Measurements from ENCODE around the gene AP3S2.
A peak's percentile ranks its signal among the peaks of the same experiment; 100 is the strongest.
"Not testable (repeated sequence)": the region's sequence is repeated elsewhere in the genome, so short reads cannot be mapped to it uniquely, and the experiment has no call there.

The AP3S2 gene

GRCh38 chr15:89903015-89903857 is 9.4 kb upstream of the AP3S2 start:
- DNase-seq, result no peak

DNA sequence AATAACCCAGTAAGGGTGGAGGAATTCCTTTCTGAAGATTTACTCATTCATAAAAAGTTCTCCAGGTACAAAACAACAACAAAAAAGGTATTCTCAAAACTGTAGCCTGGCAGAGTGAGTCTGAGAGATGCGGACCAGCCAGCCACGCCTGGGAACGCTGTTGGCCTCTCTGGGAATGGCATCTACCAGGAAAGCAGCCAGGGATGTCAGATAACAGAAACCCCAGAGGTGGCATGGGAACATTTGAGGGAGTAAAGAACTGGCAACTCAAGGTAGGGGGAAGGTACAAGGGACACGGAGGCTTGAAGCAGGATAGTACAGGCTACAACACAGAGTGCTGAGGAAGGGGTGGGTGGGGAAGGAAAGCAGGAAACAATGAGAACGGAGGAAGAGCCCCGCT is 7.1 kb upstream of the AP3S2 start:
- no peak for DNase-seq

GRCh38 chr15:89899951-89900567 is 6.3 kb upstream of the AP3S2 start:
- DNase-seq, result no peak

DNA sequence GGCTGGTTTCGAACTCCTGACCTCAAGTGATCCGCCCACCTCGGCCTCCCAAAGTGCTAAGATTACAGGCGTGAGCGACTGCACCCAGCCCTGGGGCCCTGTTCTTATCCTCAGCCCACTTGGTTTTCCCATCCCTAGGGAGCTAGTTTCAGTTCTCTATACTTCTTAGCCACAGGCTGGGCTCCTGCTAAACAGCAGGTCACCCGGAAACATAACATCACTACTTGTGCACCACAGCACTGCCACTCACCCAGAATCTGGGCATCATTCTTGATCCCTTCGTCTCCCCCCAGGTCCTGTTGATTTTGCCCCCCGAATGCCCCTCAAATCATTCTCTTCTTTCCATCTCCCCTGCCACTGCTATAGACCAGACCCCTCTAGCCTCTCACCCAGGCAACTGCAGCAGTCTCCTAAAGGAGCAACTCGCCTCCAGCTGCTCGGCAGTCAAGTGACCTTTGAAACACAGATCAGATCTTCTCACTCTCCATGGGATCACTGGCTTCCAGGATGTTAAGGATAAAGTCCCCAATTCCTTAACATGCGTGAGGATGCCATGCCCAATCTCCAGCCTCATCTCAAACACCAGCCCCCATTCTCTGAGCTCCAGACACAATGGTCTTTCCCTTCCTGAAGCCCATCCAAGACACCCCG is 5.6 kb upstream of the AP3S2 start:
- DNase-seq, result no peak

DNA sequence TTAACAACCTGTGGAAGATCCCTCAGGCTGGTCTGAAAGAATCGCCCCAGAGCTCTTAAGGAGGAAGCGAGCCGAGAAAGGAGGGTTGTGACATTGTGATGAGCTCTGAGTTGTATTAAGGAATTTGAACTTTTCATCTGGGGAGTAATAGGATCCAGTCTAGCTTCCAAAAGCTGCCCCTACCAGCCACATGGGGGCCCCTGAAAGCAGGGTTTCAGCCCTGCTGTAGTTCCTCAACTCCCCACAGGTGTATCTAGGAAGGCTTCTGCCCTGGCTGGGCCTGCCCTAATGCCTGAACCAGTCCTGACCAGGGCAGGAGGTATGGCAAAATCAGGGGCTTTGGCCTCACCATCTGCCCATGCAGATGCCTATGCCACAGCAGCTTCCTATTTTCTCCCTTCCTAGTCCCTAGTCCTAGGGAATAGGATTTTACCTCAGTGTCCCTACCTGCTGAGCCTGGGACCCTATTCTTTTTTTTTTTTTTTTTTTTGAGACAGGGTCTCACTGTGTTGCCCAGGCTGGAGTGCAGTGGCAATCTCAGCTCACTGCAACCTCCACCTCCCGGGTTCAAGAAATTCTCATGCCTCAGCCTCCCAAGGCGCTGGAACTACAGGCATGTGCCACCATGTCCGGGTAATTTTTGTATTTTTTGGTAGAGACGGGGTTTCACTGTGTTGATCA is 5.0 kb upstream of the AP3S2 start:
- DNase-seq, result no peak

- DNase-seq, result no peak
These were observed 4.4 kb upstream of the AP3S2 start for GRCh38 chr15:89898146-89898545.

DNA sequence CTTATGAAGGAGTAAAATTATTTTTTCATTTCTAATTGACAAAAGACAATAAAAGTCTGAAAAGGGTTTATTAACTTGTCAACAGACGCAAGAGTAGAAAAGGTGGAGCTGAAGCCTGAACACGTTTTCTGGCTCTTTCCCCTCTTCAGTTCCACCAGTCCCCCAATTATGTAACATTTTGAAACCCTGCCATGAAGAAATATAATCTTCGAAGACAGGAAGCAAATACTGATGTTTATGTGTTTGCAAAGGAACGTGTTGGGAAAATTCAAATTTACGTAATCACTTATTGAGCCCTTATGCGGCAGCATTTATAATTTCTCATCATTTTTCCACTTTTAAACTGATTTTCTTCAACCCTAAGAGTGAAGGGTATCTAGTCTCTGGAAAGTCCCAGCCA is 767 bp downstream of the AP3S2 start:
- no peak for DNase-seq

GRCh38 chr15:89888214-89888804 is 5.5 kb downstream of the AP3S2 start:
- no peak for DNase-seq

GRCh38 chr15:89885611-89886010 is 8.2 kb downstream of the AP3S2 start:
- DNase-seq, result no peak

- not testable (repeated sequence) for DNase-seq
These were observed 8.6 kb downstream of the AP3S2 start for GRCh38 chr15:89885179-89885578.

DNA sequence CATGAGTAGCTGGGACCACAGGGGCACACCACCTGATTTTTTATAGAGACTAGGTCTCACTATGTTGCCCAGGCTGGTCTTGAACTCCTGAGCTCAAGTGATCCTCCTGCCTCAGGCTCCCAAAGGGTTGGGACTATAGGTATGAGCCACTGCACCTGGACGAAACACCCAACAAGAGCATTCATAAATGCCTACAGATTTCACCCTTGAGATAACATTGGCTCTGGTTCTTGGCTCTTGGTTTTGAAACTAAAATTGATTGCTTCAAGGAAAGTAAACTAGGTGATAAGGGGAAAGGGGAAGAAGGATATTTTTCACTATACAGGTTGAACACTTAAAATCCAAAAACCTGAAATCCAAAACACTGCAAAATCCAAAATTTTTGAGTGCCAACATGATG is 10.3 kb downstream of the AP3S2 start:
- DNase-seq, result no peak

DNA sequence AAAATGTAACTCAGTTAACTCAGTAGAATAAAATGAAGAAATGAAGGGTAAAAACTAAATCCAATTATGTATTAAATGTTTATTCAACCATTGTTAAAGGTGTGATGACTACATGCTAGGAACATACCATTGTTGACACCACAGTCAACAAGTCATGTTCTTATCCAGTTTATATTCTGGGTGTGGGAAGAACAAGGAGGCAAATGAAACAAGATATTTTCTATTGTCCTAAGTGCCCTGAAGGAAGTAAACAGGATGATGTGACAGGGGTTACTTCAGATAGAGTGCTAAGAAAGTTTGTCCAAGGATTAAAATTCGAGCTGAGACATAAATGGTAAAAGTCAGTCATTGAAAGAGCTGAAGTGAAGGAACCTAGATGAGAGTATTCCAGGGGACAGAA is 13.1 kb downstream of the AP3S2 start:
- DNase-seq, result no peak

DNA sequence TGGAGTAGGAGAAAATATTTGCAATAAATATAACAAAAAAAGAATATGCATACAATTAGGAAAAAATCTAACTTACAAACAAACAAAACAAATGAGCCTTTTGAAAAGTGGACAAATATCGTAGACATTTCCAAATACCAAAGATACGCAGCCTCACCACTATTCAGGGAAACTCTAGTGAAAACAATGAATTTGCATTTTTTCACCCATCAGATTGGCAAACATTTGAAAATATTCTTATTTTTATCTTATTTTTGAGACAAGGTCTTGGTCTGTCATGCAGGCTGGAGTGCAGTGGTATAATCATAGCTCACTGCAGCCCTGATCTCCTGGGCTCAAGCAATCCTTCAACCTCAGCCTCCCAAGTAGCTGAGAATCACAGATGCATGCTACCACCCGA is 15.5 kb downstream of the AP3S2 start:
- DNase-seq, result no peak

DNA sequence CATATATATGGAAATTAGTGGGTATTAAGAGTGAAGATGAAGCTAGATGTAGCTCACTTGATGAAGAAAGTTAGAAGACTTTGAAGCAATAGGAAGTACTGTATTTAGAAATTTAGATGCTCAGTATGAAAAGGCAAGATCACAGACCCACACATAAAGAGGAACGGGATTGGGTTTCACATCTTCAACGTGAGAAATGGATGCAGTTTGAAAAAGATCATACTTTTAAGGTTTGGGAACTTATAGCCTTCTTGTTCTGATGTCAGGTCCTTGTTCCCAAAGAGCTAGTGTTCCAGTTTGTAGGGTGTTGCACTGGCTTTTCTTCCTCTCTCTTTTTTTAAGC is 16.7 kb downstream of the AP3S2 start:
- DNase-seq, result no peak

- DNase-seq, result no peak
These were observed 17.3 kb downstream of the AP3S2 start for GRCh38 chr15:89876396-89877082.

DNA sequence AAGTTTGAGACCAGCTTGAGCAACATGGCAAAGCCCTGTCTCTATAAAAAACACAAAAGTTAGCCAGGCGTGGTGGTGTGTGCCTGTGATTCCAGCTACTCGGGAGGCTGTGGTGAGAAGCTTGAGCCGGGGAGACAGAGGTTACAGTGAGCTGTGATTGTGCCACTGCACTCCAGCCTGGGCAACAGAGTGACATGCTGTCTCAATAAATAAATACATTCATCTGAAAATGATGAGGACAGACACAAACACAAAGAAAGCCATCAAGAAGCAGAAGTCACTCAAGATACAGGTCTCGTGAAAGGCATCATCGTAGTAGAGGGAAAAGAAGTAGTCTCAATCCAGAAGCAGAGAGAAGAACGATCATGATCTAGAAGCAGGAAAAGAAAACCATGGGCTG is 18.1 kb downstream of the AP3S2 start:
- DNase-seq, result no peak

DNA sequence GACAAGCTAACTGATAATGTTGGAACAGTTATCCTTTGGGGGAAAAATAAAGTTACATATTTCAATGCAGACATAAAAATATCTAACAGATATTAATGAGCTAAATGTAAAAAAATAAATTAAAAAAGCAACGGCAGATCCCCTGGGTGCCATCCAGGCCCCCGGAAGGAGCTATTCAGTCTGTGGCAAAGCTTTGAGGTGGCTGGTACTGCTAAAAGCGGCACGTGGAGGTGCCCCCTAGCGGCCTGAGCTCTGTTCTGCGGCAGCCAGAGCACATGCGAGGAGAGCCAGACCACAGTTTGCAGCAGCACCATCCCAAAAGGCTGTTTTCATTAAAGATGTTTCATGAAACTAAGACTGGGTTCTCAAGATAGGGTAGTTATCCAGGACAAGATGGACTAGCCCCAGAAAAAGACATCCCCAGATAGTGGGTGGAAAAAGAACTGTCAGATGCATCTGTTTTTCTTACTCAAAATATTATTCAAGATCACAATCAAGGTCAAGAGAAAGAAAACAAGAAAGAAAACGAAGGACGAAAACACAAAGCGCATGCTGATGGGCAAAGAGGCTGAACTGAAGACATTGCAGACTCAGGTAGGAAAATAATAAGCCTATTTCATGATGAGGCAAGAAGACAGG is 18.7 kb downstream of the AP3S2 start:
- DNase-seq, result peak; percentile 74

- no peak for DNase-seq
These were observed 23.0 kb downstream of the AP3S2 start for GRCh38 chr15:89870688-89871288.

DNA sequence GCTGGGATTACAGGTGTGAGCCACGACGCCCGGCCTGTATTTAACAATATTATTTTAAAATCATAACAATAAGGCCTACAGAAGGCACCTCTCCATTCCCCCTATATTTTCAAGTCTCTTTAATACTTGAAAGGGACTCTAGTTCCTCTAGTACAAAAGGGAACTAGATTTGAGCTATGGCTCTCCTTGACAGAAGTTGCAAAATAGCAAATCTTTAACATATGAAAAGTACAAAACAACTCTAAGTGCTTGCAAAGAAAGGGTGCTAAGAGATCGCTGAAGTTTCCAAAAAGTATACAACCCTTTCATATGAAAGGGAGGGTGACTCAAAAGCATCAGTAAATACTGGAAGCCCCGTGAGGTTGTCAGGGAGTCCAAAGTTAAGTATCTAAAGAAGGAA is 23.8 kb downstream of the AP3S2 start:
- no peak for DNase-seq

DNA sequence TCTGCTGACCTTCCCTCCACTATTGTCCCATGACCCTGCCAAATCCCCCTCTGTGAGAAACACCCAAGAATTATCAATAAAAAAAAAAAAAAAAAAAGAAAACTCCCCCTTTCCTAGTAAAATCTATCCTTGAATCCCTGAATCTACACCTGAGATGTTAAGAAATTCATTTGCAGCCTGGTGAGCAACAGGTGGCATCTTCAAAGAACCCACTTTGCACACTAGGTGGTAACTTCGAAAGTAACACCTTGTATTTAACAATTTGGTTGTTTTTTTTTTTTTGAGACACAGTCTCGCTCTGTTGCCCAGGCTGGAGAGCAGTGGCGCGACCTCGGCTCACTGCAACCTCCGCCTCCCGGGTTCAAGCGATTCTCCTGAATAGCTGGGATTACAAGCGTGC is 24.3 kb downstream of the AP3S2 start:
- DNase-seq, result not testable (repeated sequence)

GRCh38 chr15:89864958-89865739 is 28.6 kb downstream of the AP3S2 start:
- DNase-seq, result no peak
